KMS-11 (cell line): ENCODE results near the gene HSD17B12.

Experiments
- H2AFZ ChIP-seq: fragments of 200-600 bp; sonication (generic); 2 replicates; pipeline ENCODE4 v1.6.1; 2016; ENCODE audit warnings: antibody characterized with exemption, mixed run types, low read depth
- H3K27ac ChIP-seq: fragments of 200-600 bp; sonication (generic); 2 replicates; pipeline ENCODE4 v1.6.1; 2016; ENCODE audit warnings: mild to moderate bottlenecking, mixed run types
- H3K27me3 ChIP-seq: fragments of 200-600 bp; sonication (generic); 2 replicates; pipeline ENCODE4 v1.6.1; 2017; ENCODE audit warnings: mild to moderate bottlenecking, low read depth, mixed run types, moderate library complexity; ENCODE audit not compliant: insufficient read depth
- H3K36me3 ChIP-seq: fragments of 200-600 bp; sonication (generic); 2 replicates; pipeline ENCODE4 v1.6.1; 2017; ENCODE audit warnings: mild to moderate bottlenecking, mixed run types; ENCODE audit not compliant: insufficient read depth
- H3K4me1 ChIP-seq: fragments of 200-600 bp; sonication (generic); 2 replicates; pipeline ENCODE4 v1.6.1; 2016; ENCODE audit warnings: mild to moderate bottlenecking, low read depth, mixed run types; ENCODE audit not compliant: poor library complexity, severe bottlenecking
- H3K4me2 ChIP-seq: fragments of 200-600 bp; sonication (generic); 2 replicates; pipeline ENCODE4 v1.7.0; 2016; ENCODE audit warnings: mild to moderate bottlenecking, mixed run types
- H3K4me3 ChIP-seq: fragments of 200-600 bp; sonication (generic); IDR thresholded peaks from 2 replicates; pipeline ENCODE4 v1.6.1; 2017; ENCODE audit warnings: low read depth, low read length, mixed read lengths; ENCODE audit not compliant: insufficient read depth
- H3K79me2 ChIP-seq: fragments of 200-600 bp; sonication (generic); 2 replicates; pipeline ENCODE4 v1.6.1; 2016; ENCODE audit warnings: low read depth, mixed run types; ENCODE audit not compliant: insufficient read depth
- H3K9ac ChIP-seq: fragments of 200-600 bp; sonication (generic); 2 replicates; pipeline ENCODE4 v1.6.1; 2016; ENCODE audit warnings: mild to moderate bottlenecking, mixed run types
- H4K20me1 ChIP-seq: fragments of 200-600 bp; sonication (generic); 2 replicates; pipeline ENCODE4 v1.6.1; 2016; ENCODE audit warnings: mild to moderate bottlenecking, mixed run types; ENCODE audit not compliant: insufficient read depth
- TF ChIP-seq, protein P1 (sequence below): fragments of 200-600 bp; sonication (generic); conservative IDR thresholded peaks from 2 replicates; pipeline ENCODE4 v1.6.1; 2017; ENCODE audit warnings: low read depth, mild to moderate bottlenecking, antibody characterized with exemption, low read length, moderate library complexity, mixed read lengths

HSD17B12 gene

DNA sequence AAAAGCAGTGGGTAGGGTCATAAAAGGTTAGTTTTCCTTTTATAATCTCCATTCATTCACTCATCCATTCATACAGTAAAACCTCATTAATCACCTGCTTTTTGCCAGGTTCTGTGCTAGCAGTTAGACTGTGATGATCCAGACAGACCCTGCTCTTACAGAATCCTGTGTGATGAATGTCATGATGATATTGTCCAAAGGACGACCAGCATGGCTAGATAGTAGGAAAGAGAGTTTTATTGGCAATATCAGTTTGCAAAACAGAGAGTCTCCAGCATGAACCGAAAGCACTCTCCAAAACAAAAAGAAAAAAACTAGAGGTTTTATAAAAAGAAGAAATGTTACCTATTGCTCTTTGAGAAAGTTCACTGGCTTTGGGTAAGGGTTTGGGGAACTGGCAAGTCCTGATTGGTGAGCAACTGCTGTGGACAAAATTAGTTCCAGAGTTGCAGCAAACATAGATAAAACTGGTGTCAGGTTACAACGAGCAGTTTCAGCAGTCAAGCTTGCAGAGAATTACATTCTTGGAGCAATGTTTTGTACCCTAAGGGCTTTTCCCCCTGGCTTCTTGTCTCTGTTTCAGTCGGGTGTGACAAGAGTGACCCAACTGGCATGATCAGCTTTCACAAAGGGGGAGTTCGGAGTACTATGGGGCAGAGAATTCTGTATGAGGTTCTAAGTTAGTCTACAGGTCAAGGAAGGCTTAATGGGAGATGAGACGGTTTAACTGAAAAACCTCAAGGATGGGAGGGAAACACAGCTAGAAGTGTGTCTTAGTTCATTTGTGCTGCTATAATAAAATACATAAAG lies 58.3 kb downstream of the HSD17B12 start:
- Histone ChIP-seq H3K36me3 (no peaks in the 10 kb centered on the region), H3K27ac (peak overlapping the region; percentile 81)
- TF ChIP-seq, protein P1, sequence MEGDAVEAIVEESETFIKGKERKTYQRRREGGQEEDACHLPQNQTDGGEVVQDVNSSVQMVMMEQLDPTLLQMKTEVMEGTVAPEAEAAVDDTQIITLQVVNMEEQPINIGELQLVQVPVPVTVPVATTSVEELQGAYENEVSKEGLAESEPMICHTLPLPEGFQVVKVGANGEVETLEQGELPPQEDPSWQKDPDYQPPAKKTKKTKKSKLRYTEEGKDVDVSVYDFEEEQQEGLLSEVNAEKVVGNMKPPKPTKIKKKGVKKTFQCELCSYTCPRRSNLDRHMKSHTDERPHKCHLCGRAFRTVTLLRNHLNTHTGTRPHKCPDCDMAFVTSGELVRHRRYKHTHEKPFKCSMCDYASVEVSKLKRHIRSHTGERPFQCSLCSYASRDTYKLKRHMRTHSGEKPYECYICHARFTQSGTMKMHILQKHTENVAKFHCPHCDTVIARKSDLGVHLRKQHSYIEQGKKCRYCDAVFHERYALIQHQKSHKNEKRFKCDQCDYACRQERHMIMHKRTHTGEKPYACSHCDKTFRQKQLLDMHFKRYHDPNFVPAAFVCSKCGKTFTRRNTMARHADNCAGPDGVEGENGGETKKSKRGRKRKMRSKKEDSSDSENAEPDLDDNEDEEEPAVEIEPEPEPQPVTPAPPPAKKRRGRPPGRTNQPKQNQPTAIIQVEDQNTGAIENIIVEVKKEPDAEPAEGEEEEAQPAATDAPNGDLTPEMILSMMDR, result no peak

DNA sequence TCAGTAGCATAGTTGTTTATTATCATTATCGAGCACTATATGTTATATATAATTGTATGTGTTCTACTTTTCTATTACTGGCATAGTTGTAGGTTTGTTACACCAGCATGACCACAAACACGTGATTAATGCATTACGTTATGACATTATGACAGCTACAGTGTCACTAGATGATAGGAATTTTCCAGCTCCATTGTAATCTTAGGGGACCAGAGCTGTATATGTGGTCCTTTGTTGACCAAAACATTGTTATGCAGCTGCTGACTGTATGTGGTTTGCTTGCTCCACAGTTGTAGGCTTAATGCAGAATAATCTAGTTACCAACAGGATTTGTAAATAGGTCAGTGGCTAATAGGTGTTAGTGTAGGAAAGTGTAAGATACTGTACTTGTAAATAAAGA lies 66.1 kb downstream of the HSD17B12 start:
- Histone ChIP-seq H3K4me3 (no peak overlapping the region), H3K36me3 (no peaks in the 10 kb centered on the region), H3K27ac (no peak overlapping the region), H3K4me2 (no peak overlapping the region), H3K79me2 (0 out of 2 replicates have a peak, but pooled peaks cover 17% of the 10 kb centered on the region), H3K4me1 (no peaks in the 10 kb centered on the region), H3K27me3 (no peaks in the 10 kb centered on the region), H2AFZ (no peak overlapping the region), H4K20me1 (no peaks in the 10 kb centered on the region), H3K9ac (no peak overlapping the region)
- TF ChIP-seq, protein P1, result no peak

More for the DNA sequence above, 58.3 kb downstream of the HSD17B12 start:
- H3K4me2 ChIP-seq, result peak overlapping the region; percentile 93
- H3K79me2 ChIP-seq, result peaks cover 48% of the 10 kb centered on the region
- H2AFZ ChIP-seq, result no peak overlapping the region
- H3K9ac ChIP-seq, result peak overlapping the region; percentile 29; the same call in 1 of the 2 replicates
- H3K27me3 ChIP-seq, result no peaks in the 10 kb centered on the region
- H3K4me3 ChIP-seq, result no peak overlapping the region
- H4K20me1 ChIP-seq, result no peaks in the 10 kb centered on the region
- H3K4me1 ChIP-seq, result peaks cover 67% of the 10 kb centered on the region

DNA sequence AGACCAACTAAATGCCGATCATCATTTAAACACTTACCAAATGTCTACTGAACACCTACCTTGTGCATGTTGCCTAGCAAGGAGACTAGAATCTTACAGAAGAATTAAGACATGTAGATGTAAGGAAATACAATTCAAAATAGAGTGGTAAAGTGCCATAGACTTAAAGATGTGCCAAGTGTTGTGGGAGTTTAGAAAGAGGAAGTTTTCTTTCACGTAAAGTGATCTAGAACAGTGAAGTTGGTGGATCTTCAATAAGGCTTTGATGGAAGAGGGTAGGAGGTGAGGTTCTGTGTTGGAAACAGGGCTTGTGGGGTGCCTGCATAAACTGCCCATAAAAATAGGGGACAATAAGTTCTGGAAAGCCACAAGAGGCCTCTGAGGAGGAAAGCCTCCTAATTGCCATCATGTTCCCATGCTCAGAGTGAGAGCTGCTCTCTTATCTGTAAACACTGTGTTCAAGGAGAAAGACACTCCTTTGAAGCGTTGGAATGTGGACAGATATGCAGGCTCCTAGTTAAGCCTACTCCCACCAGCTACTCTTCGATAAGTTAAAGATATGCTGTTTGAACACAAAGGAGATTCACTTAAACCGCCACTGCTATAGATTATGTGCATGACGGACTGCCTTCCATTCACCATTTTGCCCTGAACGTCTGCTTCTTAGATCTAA lies 66.7 kb downstream of the HSD17B12 start:
- no peaks in the 10 kb centered on the region for H3K4me1 ChIP-seq
- TF ChIP-seq, protein P1, result no peak
- no peak overlapping the region for H3K4me3 ChIP-seq
- no peak overlapping the region for H2AFZ ChIP-seq
- no peaks in the 10 kb centered on the region for H4K20me1 ChIP-seq
- no peak overlapping the region for H3K9ac ChIP-seq
- no peaks in the 10 kb centered on the region for H3K36me3 ChIP-seq
- H3K27ac ChIP-seq, result no peak overlapping the region
- H3K4me2 ChIP-seq, result no peak overlapping the region
- no peaks in the 10 kb centered on the region for H3K27me3 ChIP-seq
- 0 out of 2 replicates have a peak, but pooled peaks cover 15% of the 10 kb centered on the region for H3K79me2 ChIP-seq

DNA sequence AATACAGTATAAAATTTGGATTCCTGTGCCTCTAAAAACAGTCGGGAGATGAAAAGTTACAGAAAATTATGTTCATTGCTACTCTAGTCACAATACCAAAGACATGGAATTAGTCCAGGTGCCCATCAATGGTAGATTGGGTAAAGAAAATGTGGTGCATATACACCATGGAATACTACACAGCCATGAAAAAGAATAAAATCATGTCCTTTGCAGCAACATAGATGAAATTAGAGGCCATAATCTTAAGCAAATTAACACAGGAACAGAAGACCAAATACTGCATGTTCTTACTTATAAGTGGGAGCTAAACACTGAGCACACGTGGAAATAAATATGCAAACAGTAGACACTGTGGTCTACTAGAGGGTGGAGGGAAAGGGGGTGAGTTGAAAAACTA lies 67.6 kb downstream of the HSD17B12 start:
- Histone ChIP-seq H3K4me1 (no peaks in the 10 kb centered on the region), H3K9ac (no peak overlapping the region), H4K20me1 (no peaks in the 10 kb centered on the region), H3K4me3 (no peak overlapping the region), H2AFZ (no peak overlapping the region), H3K27ac (no peak overlapping the region), H3K79me2 (0 out of 2 replicates have a peak, but pooled peaks cover 7% of the 10 kb centered on the region), H3K36me3 (no peaks in the 10 kb centered on the region), H3K4me2 (no peak overlapping the region), H3K27me3 (no peaks in the 10 kb centered on the region)
- TF ChIP-seq, protein P1, result no peak
